Retinal pigment epithelial cell (primary cell): ENCODE data around the gene CDC26.
A peak's percentile ranks its signal among the peaks of the same experiment; 100 is the strongest.
"Not testable (repeated sequence)": the region's sequence is repeated elsewhere in the genome, so short reads cannot be mapped to it uniquely, and the experiment has no call there.

ENCODE experiments used
- DNase-seq: peaks from one replicate; pipeline ENCODE4 v3.0.0-alpha.2; 2010; ENCODE audit warnings: low read depth
- H3K4me3 ChIP-seq: 2 replicates; pipeline ENCODE4 v1.5.1; 2011; ENCODE audit warnings: mild to moderate bottlenecking, low read length, control low read depth, moderate library complexity
- TF ChIP-seq, protein P1 (sequence below): conservative IDR thresholded peaks from 2 replicates; pipeline ENCODE4 v1.5.1; 2011; ENCODE audit warnings: low read depth, low read length, control low read depth, inconsistent platforms

CDC26 gene

DNA sequence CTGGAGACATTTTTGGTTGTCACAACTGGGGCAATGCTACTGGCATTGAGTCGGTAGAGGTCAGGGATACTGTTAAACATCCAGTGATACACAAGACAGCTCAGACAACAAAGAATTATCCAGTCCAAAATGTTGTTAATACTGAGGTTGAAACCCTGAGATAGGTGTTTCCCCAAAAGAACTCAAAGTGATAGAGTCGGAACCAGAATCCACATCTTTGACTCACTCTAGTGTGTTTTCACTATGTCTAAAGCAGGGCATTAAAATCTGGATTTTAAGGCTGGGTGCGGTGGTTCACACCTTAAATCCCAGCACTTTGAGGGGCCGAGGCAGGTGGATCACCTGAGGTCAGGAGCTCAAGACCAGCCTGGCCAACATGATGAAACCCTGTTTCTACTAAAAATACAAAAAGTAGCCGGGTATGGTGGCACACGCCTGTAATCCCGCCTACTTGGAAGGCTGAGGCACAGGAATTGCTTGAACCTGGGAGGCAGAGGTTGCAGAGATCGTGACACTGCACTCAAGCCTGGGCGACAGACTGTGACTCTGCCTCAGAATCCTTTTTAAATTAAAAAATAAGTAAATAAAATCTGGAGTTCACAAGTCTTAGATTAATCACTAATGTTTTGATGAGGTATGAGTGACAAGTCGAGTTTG is 37.0 kb downstream of the CDC26 start:
- H3K4me3 ChIP-seq: no peak overlapping the region
- TF ChIP-seq, protein P1, sequence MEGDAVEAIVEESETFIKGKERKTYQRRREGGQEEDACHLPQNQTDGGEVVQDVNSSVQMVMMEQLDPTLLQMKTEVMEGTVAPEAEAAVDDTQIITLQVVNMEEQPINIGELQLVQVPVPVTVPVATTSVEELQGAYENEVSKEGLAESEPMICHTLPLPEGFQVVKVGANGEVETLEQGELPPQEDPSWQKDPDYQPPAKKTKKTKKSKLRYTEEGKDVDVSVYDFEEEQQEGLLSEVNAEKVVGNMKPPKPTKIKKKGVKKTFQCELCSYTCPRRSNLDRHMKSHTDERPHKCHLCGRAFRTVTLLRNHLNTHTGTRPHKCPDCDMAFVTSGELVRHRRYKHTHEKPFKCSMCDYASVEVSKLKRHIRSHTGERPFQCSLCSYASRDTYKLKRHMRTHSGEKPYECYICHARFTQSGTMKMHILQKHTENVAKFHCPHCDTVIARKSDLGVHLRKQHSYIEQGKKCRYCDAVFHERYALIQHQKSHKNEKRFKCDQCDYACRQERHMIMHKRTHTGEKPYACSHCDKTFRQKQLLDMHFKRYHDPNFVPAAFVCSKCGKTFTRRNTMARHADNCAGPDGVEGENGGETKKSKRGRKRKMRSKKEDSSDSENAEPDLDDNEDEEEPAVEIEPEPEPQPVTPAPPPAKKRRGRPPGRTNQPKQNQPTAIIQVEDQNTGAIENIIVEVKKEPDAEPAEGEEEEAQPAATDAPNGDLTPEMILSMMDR: no peak
- no peak for DNase-seq

DNA sequence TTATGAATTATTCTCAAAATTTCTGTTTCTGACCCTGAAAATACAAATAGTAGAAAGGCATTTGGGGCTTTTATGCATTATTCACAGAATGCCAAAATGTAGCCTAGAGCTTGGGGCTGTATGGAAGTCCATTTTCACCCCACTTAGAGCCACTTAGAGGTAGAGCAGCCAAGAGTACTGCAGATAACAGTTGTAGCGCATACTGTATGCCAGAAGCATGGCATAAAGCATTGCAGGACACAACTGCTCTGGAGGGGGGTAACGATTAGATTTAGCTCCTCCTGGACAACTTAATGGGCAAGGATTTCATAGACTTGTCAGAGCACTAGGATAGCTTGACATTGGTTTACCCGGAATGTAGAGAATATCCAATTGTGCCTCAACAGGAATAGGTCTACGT is 38.3 kb downstream of the CDC26 start:
- TF ChIP-seq, protein P1: no peak
- DNase-seq: no peak
- H3K4me3 ChIP-seq: no peak overlapping the region

DNA sequence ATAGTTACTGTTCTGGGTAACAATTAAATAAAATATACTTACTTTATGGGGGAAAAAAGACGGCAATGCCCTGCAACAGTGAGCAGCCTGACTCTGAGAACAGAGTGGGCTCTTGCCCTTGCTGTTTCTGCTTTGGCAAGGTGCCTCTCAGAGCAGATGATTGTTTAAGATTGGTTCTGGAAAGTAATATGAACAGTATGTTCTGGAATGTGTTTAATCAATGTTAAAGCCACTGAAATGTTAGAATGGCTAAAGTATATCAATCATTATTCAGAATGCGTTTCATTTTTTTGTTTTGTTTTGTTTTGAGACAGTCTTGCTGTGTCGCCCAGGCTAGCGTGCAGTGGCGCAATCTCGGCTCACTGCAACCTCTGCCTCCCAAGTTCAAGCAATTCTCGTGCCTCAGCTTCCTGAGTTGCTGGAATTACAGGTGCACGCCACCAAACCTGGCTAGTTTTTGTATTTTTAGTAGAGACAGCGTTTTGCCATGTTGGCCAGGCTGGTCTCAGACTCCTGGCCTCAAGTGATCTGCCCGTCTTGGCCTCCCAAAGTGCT is 39.6 kb downstream of the CDC26 start:
- DNase-seq, H3K4me3 ChIP-seq: not testable (repeated sequence)

DNA sequence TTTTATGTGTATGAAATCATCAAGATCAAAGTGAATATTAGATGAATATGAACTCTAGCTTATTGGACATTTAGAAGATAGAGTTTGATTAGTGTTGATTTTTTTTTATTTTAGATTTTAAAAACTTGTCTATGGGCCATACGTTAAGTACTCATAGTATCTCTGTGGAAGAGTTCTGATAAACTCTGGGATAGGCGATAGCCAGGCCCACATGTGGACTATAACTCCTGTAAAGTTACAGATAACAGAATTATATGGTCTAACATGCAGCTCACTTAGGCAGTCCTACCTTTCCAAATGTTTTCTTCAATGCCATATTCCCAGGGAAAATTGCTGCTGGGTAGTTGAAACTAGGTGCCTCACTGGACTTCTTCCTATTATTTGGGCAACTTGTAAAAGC is 43.7 kb downstream of the CDC26 start:
- DNase-seq: no peak
- no peak overlapping the region for H3K4me3 ChIP-seq
- TF ChIP-seq, protein P1: no peak

DNA sequence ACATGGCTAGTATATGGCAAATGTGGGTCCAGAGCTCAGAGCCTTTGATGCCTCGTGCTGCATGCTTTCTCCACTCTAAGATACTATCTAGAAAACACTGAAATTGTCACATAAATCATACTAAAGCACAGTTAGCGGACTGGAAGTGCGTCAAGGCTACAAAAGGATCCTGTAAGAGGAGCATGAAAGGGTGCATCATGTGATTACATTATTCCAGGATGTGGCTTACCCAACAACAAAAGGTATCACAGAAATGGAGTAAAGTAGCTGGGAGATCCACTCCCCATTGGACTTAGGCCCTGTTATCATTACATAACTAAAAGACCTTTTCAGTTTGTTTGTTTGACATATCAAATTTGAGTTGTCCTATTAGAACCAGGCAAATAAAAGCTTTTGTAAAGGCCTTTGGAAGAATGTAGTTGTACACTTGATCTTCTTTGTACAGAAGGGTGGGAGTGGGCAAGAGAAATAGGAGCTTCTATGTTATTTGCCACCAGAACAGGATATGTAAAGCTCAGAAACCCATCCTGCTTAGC is 47.2 kb downstream of the CDC26 start:
- DNase-seq: no peak
- no peak overlapping the region for H3K4me3 ChIP-seq
- TF ChIP-seq, protein P1: no peak

DNA sequence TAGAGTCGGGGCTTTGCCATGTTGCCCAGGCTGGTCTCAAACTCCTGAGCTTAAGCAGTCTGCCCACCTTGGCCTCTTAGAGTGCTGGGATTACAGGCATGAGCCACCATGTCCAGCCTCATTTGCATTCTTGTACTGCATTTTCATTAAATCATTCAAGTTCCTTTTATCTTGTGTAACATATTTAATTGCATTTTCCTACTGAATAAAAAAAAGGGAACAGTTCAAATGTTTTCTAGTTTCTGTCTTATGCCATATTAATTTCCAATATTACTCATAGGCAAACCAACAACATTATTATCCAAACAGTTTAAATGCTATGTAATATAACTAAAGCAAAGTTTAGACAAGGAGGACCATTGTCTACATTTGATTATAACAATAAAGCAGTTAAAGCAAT is 47.9 kb downstream of the CDC26 start:
- no peak for DNase-seq
- no peak overlapping the region for H3K4me3 ChIP-seq
- TF ChIP-seq, protein P1: no peak

DNA sequence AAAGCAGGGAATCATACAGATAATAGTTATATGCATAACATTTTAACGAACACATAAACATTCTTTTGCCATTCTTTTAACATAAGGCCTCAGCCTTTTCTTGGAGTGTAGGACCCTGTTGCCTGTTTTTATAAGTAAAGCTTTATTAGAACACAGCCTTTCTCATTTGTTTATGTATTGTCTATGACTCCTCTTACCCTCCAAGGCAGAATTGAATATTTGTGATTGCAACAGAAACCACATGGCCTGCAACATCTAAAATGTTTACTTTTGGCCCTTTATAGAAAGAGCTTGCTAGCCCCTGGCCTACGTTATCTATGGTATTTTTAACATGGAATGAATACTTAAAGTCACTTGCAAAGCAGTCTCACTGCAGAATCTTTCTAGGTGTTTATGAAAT is 51.4 kb downstream of the CDC26 start:
- TF ChIP-seq, protein P1: no peak
- no peak overlapping the region for H3K4me3 ChIP-seq
- DNase-seq: no peak

DNA sequence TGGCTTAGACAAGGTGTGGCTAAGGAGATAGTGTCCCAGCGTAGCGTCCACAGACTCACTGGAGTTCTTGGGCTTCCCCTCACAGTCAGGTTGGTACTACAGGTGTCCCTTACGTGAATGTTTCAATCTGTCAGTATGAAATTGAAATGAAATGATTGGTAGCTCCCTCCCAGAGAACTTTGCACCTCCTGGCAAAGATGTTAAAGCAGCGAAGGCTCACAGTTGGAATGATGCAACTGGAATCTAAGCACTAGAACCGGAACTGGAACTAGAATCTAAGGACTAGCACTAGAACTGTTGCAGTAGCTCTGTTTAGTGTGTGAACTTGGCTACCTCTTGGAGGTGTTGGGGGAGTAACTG is 52.9 kb downstream of the CDC26 start:
- peak; percentile 15 for DNase-seq
- TF ChIP-seq, protein P1: no peak
- H3K4me3 ChIP-seq: peak overlapping the region; percentile 95
